GM18517 (cell line): ENCODE data around the gene PSMA2.

Experiments
- ATAC-seq: cut with Tn5 transposase; IDR thresholded peaks from one replicate; pipeline ENCODE4 v1.9.1; 2021; ENCODE audit warnings: mild to moderate bottlenecking, moderate library complexity; ENCODE audit not compliant: unreplicated experiment

PSMA2 gene

DNA sequence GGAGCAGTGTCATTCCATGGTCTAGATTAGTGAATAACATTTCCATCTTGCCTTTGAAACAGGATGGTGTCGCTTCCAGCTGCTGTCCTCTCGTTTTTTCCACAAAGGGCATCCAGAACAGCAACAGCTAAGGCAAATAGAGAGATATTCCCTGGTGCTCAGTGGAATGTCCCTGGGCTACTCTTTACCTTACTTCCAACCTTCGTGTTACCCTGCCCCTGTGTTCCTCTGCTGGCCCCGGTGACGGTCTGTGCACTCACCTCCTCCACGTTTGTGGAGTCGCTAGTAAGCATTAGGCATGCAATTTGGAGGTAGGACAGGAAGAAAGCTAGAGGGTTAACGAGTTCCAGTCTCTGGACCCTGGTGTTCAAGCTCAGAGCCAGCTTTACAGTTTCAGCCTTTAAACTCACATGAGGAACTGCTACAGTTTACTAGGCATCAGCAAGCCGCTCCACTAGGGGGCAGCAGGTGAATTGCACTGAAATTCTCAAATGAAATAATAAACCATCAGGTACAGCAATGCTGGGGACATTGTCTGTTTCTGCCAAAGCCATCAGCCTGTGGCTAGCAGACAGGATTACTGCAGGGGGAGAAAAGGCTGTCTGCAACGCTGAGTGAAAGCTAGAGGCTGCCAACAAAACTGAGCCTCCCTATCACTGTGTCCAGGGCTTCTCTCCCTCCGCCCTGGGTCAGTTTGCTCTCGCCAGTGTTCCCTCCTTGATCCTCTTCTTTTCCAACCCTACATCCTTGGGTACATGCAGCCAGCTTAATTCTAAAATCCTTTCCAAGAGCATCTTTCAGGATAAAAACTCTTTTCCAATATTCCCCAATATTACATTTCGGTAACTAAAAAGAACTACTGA lies 9.2 kb upstream of the PSMA2 start:
- peak; percentile 57 for ATAC-seq

DNA sequence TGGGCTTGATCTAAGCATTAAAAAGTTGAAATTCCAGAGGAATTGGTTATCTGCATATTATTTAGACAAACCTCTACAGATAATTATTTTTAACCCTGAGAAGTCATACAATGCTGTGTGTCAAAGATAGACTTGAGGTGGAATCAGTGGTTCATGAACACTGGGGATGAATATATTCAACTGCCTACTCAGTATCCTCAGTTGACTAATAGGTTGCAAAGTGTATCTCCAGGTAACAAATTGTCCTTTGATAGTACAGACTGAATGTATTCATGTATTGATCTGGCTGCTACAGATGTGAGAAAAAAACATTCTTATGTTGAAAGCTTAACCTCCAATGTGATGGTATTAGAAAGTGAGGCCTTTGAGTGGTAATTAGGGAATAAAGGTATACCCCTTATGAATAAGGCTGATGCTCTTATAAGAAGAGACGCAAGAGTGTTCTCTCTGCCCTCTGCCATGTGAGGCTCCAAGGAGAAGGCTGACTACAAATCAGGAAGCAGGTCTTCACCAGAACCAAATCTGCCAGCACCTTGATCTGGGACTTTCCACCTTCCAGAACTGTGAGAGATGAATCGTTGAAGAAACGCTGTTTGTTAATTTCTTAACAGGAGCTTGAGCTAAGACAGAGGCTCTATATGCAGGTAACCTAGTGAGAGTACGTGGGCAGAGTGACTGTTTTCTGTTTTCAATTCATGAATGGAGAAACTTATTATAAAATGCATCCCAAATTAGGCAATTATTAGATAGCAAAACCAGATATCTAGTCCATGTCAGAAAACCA lies 7.7 kb upstream of the PSMA2 start:
- ATAC-seq: no peak

DNA sequence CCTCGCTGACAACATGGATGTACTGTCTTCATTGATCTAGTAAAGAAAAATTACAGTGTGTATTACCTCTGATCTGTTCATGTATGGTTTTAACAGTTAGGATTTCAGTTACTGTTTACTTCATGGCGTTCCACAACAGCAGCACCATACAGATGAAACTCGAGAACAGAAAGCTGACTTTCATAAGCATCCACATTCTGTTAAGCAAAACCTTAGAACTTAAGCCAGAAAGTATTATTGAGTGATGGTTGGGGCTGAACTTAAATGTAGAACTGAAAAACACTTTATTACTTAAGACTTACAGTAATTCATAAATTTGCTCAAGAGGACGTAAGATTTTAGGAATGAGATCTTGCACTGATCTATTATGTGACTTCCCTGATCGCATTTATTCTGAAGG lies 3.9 kb upstream of the PSMA2 start:
- ATAC-seq: no peak

DNA sequence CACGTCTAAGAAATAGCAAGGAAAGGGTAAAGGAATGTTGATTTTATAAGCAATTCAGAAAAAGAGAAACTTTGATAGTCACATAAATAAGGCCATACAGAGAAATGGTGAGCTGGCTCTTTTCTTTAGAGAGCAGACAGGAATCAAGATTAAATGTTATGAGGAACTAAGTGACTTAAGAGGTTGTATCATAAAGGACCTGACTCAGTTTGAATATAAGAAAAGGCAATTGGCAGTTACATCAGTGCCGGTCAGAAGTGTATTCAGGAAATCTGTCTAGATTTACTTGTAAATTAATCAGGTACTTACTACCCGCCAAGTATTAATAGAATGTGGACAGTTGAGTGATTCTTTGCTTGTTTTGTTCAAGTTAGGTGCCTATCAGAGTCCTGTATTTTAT lies 2.3 kb upstream of the PSMA2 start:
- ATAC-seq: no peak

DNA sequence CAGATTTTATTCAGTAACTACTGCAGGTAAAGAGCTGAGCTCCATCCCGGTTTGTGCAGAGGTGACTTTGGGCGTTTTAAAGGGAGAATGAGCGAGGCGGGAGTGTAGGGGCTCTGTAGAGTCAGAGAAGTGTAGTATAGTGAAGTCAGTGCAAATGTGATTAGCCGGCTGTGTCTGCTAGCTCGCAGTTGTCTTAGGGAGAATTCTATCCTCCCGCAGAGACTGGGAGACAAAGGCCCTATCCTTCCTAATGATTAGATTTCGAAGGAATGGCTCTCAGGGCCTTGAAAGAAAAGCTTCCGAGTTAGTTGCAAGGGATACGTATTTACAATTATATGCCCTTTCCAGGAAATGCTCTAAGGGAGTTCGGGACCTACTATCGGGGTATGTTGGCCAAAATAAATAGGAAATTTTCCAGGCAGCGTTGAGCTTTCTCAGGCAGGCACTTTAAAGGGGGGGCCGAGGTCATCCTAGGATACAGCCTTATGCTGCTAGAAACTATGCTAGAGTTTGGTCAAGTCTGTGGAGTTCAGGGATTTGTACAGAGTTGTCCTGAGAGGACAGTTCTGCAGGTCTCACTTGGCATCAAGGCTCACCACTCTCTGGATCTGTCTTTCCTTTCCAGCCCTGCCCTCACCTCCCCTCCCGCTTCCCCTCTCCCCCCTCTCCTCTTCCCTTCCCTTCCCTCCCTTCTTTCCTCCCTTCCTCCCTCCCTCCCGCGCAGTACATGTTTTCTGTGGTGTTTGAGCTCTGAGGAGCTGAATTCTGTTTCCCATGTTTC lies 1.0 kb upstream of the PSMA2 start:
- no peak for ATAC-seq

DNA sequence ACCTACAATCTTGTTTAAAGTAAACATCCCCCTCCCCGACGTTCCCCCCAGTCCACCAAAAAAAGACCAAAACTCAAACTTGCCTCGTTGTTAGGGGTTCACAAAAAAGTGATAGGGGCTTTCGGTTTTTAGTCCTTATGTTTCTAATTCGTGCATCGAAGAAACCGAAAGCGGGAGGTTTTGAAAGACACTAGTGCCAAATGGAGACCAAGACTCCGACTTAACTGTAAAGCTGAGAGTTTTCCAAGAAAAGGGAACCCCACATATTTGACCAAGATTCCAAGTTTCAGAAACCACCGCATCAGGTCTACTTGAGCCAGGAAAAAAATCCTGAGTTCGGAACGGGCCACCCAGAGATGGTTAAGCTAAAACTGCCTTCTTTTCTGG lies 534 bp downstream of the PSMA2 start:
- no peak for ATAC-seq

DNA sequence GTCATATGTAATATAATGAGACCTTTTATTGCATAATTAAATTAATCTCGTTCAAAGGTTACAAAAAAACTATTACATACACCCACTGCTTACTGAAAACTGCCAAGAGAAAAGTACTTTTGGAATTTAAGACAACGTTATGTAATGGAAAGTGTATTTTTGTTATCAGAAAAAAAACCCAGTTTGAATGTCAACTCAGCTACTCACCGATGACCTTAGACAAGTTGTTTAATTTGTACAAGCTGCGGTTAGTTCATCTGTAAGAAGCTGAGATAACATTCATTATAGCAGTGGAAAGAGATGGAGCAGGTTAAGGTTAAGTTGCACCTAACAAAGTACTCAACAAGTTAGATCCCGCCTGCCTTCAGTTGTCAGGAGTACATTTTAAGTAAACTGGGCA lies 1.1 kb downstream of the PSMA2 start:
- no peak for ATAC-seq

DNA sequence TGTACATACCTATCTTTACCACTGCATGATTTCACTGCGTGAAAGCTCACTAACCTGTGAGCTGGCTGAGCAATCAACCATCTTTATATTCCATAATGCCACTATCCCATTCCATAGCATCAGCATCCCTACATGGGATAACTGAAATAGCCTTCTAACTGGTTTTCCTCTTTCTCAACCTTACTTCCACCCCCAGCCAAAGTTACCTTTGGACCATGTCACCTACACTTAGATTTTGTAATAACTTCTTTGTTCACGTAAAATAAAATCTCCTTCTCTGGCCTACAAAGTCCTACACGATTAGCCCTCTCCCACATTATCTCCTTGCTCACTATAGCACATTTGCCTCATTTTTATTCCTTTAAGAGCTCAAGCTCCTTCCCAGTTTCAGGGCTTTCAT lies 2.5 kb downstream of the PSMA2 start:
- no peak for ATAC-seq

DNA sequence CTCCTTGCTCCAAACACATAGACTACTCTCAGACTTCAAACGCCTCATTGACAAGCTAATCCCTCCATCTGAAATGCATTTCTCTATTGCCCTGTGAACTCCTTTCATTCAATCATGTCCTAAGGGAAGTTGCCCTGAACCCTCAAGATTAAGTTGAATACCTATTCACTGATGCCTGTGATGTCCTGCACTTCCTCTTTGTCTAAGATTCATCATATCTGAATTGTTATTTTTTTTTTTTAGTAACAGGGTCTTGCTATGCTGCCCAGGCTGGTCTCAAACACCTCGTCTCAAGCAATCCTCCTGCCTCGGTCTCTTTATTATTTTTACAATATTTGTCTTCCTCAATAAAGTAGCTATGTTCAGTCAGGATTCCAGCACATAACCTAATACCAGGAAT lies 3.2 kb downstream of the PSMA2 start:
- no peak for ATAC-seq

DNA sequence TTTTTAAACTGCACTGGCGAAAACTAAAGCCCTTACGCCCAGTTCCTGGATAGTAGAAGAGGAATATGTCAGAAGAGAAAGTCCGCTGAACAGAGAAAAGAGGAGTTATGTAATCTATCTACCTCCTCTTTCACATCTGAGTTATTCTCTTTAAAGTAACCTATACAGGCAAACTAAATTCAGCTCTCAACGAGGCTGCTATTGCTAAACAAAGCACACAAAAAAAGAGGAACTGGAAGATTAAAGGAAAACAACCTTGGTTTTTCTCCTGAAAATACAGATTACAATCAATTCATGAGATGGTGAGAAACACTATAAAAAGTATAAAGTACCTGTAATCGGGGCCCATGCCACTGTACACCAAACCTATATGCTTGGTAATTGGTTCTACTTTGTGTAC lies 5.8 kb downstream of the PSMA2 start:
- no peak for ATAC-seq

DNA sequence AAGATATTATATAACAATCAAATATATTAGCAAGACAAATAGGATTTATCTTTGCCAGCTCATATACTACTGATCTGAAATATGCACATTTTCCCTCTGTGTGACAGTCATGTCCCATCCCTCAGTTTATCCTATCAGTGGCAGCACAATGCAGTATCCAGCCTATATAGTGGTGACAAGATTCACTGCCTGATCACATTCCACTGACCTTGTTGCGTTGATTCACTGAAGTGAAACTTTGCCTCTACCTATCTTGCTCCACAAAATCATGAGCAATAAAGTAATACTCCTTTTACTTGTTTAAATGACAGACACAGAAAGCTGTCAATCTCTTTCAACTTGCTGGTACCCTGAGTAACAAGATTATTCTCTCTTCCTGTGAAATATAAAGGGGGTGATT lies 6.3 kb downstream of the PSMA2 start:
- no peak for ATAC-seq

DNA sequence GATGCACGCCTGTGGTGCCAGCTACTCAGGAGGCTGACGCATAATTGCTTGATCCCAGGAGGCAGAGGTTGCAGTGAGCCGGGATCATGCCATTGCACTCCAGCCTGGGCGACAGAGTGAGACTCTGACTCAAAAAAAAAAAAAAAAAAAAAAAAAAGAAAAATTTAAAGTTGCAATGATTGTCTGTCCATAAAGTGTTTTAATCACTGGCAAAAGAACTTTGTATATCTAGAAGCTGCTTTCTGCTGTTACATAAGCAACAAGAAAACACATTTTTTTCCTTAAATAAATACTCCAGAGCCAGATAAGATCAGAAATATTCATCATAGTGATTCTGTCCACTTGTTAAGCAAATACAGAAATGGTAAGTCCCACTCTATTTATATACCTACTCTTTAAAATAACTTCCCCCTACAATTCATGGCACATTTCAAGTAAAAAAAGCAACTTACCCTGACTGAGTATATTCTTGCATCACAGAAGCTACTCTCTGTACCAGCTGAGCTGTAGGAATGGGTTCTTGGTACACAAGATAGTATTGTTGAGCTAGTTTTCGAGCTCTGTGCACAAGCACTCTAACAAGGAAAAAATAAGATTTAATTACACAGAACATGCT lies 7.6 kb downstream of the PSMA2 start:
- ATAC-seq: no peak

DNA sequence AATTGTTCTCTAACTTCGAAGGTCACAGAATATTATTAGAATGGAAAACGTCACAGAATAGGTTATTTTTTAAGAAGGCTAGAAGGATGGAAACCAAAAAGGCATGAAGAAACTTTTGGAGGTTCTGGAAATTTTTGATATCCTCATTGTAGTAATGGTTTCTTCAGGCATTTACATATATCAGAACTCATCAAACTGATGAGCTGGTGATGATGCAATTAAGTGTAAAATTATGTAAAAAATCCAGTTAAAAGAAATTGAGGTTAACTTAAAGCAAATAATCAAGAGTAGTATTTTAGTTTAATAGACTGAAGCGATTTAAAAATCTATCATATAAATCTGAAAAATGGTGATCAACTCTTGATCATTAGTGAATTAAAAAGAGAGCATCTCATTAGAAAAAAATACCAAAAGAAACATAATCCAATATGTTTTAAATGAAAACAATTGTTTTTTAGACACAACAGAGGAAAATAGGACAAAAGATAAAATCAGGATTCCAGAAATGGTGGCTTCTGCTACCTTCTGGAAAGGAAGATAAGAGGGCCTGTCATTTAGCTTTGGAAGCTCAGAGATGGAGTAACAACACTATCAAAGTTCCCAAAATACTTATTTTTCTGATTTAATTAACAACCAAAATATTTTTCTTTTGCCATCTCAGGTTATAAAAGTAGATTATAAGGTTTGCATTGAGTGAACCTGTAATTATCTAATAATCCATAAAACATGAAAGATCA lies 9.8 kb downstream of the PSMA2 start:
- ATAC-seq: no peak

DNA sequence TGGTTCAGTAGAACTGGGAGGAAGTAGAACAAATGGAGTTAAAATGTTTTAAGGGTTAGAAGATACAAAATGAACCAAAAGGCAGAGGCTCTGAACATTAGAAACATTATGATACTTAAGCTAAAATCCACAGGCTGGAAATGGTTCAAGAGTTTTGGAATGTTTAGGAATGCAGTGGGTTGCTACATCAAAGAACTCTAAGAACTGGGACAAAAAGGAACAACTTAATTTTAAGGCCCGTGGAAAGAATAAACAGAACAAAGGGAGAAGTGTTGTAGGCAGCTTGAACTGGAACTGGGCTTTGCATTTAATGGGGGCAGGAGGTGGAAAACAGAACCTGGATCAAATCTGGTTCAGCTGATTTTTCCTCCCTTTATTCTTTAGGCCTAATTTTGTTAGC lies 16.6 kb downstream of the PSMA2 start:
- ATAC-seq: no peak

DNA sequence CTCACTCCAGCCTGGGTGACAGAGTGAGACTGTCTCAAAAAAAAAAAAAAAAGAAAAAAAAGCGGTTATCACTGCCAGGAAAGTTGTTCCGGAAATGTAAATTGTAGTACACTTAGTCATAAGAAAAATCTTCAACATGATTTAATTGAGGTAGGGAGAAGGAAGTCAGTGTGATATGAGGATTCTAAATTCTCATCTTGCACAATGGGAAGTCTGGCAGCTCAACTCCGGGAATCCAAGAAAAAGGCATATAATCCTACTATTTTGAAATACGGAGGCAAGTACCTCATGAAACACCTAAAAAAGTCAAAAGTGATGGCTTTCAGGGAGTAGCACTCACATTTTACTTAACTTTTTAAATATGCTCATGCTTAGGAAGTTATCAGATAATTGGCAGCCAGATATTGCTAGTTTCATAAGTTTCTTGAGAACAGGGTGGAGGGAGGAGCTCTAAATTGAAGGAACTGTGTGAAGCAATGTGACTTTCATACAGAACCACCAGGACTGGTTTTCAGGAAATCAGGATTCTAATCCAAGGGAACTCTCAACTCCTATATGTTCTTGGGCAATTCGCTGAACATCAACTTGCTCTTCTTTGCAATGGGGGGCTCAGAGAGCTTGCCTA lies 17.4 kb downstream of the PSMA2 start:
- no peak for ATAC-seq

DNA sequence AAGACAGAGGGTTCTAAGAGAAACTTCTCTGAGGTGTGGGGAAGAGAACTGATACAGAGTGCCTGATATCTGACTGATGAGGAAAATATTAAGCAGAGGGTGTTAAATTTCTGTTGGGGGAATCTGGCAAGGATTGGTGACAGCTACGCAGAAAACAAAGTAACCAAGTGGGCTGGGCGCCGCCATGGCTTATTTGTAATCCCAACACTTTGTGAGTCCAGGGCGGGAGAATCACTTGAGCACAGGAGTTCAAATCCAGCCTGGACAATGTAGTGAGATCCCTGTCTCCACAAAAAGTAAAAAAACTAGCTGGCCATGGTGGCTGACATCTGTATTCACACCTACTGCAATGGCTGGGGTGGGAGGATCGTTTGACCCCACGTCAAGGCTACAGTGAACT lies 18.0 kb downstream of the PSMA2 start:
- ATAC-seq: no peak

DNA sequence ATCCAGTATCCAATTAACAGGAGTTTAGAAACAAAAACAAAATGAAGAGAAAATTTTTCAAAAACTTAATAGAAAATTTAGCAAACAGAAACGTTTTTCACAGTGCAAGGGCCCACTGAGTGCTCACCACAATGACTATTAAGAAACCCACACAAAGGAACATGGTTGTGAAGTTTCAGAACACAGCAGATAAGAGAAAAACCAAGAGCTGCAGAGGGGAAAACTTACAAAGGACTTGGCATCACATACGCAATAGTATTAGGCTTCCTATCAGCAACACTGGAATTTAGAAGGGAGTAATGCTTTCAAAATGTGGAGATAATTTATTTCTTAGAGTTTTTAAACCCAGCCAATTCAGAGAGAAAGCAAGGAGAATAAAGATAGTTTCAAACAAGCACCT lies 18.4 kb downstream of the PSMA2 start:
- no peak for ATAC-seq

DNA sequence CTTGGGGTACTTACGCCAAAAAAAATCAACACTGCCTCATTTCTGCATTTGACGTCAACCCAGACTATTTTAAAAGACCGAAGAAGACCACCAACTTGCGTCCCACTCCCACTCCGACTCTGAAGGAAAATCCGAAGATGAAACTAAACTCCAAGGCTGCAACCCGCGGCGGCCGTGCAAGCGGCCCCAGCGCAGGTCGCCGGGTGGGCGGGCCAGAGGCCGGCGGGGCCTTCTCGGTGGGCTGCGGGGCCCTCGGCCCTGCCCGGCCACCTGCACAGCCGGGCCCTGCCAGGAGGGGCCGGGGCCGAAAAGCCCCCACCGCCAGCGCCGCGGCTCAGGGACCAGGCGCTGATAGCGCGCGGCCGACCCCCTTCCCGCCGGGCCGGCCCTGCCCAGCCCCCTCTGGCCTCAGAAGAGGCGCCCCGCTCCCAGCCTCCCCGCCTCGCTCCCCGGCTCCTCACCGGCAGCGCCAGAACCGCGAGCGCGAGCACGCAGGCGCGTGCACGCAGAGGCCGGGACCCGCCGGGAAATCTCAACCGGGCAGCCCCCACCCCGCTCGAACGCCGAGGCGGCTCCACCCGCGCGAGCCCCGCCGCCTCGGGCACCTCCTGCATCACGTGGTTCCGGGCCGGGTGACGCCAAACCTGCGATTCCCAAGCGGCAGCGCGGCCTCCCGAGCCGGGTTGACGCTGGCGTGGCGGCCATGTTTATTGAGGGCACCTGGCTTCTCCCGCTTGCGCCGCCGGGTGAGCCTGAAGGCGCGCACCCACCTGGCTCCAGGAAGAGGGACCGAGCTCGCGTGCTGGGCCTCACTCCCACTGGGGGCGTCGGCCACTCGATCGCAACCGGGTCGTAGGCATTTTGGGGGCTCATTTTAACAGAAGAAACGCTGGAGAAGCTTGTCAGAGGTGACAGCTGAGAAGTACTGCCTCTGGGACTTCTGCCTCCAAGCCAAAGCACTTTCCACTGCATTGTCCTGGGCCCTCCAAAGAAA lies 20.2 kb downstream of the PSMA2 start, which contains the start of gene C7orf25:
Gene C7orf25 (minus strand): TSS at position 617 of the 994 bp plus-strand sequence. CDS start 1,170 bp downstream, outside the sequence.
- ATAC-seq: peak; percentile 87

DNA sequence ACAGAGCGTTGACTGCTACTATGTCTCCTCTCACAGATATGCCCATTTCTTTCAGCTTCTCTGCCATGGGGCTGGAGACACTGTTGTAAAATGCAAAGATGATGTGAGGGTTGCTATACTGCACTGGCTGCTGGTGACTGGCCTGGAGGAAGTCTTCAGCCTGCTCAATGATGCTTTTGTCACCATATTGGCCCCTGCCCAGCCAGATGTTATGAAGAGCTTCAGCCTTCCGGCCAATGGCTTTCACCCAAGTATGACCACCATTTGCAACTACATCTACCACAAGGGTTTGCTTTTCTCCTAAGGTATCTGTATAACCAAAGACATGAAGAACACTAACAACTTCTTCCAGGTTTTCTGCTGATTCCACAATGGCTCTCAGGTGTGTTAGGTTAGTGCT lies 21.7 kb downstream of the PSMA2 start:
- ATAC-seq: no peak
